NCI-H510A (cell line): ENCODE data around the gene TRIM23.
A peak's percentile ranks its signal among the peaks of the same experiment; 100 is the strongest.
"Not testable (repeated sequence)": the region's sequence is repeated elsewhere in the genome, so short reads cannot be mapped to it uniquely, and the experiment has no call there.

Source experiments
- DNase-seq: peaks from one replicate; lab custom pipeline; 2025; lab: John Stamatoyannopoulos, UW

Gene TRIM23

DNA sequence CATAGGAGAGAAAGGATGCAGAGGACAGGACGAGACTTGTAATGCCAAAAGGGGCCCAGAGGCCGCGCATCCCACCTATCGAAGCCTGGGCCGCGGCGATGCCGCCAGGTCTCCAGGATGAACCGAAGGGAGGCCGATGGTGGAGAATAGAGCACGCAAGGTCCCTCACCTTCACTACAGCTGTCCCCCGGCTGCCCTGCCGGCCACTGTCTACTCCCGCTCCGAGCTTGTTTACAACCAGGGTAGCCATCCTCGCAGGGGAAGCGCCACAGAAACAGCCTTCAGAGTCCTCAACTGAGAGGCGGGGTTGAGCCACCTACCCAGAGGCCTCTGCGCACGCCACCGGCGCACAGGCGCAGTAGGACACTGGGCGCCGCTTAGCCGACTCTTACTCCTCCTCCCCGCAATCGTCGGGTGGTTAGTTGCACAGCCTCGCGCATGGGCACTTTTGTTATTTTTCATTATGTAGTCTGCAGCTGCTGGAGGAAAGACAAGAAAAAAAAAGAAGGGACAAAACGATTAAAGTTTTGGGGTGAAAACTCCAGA lies at the start of gene TRIM23:
Gene TRIM23, minus strand, starts transcription at position 309 of the 546 bp plus-strand sequence. Its CDS starts 59 bp downstream, at position 250.
- peak; percentile 83 for DNase-seq

GRCh38 chr5:65672796-65673195 lies 48.7 kb upstream of the TRIM23 start:
- no peak for DNase-seq

DNA sequence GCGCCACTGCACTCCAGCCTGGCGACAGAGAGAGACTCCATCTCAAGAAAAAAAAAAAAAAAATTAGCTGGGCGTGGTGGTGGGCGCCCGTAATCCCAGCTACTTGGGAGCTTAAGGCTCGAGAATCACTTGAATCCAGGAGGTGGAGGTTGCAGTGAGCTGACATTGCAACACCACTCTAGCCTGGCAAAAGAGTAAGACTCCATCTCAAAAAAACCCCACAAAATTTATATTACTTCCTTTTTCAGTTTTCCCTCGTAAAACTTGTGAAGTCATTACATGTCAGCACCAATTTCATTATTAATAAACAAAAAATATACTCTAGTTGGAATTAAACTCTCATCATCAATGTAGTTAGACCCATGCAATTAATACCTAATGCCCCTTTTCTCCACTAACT lies 44.6 kb upstream of the TRIM23 start:
- no peak for DNase-seq

- no peak for DNase-seq
These were observed 39.8 kb upstream of the TRIM23 start for GRCh38 chr5:65663804-65664521.

DNA sequence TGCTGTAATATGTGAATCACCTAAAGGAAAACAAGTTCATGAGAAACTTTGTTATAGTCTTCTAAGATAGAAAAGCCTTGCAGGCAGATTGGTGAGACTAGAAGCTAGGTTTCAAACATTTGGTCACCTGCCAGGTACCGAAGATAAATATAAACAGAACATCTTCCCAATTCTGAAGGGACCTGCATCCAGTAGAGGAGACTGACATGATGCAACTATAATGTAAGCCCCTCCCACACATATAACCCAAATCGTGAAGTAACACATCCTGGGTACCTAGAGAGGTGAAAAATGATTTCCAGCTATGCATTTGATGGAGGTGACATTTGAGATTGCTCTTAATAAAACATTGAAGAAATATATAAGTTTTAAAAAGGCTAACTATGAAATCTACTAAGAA lies 30.6 kb upstream of the TRIM23 start:
- DNase-seq = no peak

DNA sequence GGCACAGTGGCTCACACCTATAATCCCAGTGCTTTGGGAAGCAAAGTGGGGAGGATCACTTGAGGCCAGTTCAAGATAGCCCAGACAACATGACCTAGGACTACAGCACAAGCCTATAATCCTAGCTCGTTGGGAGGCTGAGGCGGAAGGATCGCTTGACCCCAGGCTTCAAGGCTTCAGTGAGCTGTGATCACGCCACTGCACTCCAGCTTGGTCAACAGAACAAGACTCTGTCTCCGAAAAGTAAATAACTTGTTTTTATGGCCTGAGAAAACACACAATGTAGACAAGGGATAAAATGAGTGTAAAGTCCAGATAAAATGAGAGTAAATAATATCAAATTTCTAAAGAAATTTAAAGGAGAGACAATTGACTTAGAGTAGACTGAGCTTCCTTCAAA lies 27.0 kb upstream of the TRIM23 start:
- no peak for DNase-seq

GRCh38 chr5:65647941-65648340 lies 23.8 kb upstream of the TRIM23 start:
- no peak for DNase-seq

DNA sequence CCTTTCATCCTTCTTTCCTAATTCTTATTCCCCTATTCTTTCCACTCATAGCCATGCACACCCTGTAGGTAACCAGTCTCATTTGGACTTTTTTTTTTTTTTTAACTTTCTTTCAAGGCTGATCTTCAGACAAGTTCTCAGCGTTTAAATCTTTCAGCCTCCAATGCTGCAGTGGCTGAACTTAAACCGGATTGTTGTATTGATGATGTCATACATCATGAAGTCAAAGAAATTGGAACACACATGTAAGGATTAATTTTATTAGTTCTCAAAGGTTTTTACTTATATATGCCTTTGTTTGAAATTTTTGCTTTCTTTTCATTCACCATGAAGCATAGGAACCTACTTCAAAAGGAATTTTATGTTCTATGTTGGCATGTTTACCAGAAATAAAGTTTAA lies 22.8 kb upstream of the TRIM23 start:
- no peak for DNase-seq

- no peak for DNase-seq
These were observed 16.1 kb upstream of the TRIM23 start for GRCh38 chr5:65640240-65640639.

- DNase-seq = no peak
These were observed 6.8 kb upstream of the TRIM23 start for GRCh38 chr5:65630981-65631380.

DNA sequence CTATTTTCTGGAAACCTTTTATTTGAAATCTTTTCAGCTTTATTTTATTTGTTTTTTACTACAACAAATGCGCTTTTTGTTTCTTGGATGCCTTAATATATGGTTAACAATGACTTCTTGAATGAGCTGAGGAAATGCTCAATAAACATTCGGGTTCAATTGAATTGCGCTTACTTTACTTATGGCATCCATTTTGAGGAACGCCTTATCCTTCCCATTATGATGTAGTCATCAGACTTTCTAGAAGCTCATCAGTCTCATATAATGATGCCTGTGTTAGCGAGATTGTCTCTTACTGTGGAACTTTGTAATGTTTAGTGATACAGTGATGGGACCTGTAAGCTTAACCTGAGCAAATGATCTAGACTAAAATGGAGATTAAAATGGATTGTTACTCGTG lies 1.6 kb upstream of the TRIM23 start:
- DNase-seq = no peak

DNA sequence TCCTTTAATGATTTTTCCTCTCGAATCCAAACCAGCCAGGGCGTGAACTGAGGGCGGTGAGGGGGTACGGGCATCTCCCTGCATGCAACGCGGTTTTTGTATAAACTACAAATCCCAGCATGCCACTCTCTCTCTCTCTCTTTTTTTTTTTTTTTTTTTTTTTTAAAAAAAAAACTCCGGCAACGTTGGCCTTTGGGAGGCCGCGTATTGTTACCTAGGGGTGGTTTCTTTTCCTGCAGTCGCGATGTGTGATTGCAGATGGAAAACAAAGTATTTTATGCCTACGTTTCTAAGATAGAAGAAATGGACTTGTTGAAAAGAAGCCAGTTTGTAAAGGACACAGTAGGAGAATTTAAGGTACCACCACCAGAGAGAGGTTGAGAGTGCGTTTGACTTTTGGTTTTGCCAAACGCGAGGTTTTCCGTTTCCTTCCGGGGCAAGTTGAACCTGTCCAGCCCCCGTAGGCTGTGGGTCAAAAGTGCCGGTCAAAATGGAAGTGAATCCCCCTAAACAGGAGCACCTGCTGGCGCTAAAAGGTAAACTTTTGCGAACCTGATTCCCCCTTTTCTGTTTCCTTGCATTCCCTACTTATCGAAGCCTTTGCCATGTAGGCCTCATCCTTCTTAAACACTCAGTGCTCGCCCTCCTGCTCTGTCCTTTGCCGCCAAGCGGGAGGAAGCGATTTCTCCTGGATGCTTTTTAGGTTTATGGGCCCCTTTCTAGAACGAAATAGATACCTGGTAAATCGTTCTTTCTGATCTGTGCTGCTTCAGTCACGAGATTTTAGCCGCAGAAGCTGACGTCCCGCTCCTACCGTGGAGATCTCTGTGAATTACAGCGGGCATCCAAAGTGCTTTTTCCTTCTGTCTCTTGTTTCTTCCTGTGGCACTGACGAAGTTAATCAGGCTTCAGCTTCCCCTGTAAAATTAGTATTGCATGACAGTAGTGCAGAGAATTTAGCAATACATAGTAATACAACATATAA lies 730 bp upstream of the TRIM23 start, which contains the start of the genes SHLD3 and TRAPPC13:
Gene SHLD3, plus strand, starts transcription at position 457 of the 985 bp plus-strand sequence. CDS start 4,561 bp downstream, outside the sequence.
Gene TRAPPC13, plus strand, starts transcription at position 457 of the 985 bp plus-strand sequence. Its CDS starts 34 bp downstream, at position 491.
- DNase-seq = peak; percentile 44

GRCh38 chr5:65623482-65623881 lies 651 bp downstream of the TRIM23 start:
- DNase-seq = no peak

- DNase-seq = not testable (repeated sequence)
These were observed 2.2 kb downstream of the TRIM23 start for GRCh38 chr5:65621961-65622360.

DNA sequence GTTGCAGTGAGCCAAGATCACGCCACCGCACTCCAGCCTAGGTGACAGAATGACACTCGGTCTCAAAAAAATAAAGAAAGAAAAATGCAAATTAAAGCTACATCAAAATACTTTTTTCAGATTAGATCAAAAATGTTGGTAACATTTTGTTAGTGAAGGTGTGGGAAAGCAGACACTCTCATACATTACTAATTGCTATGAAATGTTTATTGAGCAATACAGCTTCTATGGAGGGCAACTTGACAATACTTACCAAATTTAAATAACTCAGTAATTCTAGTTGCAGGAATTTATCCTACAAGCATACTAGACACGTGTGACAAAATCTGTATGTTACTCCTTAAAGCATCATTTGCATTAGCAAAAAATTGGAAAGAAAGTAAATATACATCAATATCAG lies 4.1 kb downstream of the TRIM23 start:
- DNase-seq = no peak

GRCh38 chr5:65612298-65612907 lies 11.7 kb downstream of the TRIM23 start:
- no peak for DNase-seq

- DNase-seq = peak; percentile 72
These were observed 12.6 kb downstream of the TRIM23 start for GRCh38 chr5:65611524-65611923.

DNA sequence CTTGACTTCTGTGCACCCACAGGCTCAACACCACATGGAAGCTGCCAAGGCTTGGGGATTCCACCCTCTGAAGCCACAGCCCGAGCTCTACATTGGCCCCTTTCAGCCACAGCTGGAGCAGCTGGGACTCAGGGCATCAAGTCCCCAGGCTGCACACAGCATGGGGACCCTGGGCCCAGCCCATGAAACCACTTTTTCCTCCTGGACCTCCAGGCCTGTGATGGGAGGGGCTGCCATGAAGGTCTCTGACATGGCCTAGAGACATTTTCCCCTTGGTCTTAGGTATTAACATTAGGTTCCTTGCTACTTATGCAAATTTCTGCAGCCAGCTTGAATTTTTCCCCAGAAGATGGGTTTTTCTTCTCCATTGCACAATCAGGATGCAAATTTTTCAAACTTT lies 22.4 kb downstream of the TRIM23 start:
- DNase-seq = not testable (repeated sequence)

- no peak for DNase-seq
These were observed 35.4 kb downstream of the TRIM23 start for GRCh38 chr5:65588694-65589093.

- no peak for DNase-seq
These were observed 47.0 kb downstream of the TRIM23 start for GRCh38 chr5:65577141-65577540.

DNA sequence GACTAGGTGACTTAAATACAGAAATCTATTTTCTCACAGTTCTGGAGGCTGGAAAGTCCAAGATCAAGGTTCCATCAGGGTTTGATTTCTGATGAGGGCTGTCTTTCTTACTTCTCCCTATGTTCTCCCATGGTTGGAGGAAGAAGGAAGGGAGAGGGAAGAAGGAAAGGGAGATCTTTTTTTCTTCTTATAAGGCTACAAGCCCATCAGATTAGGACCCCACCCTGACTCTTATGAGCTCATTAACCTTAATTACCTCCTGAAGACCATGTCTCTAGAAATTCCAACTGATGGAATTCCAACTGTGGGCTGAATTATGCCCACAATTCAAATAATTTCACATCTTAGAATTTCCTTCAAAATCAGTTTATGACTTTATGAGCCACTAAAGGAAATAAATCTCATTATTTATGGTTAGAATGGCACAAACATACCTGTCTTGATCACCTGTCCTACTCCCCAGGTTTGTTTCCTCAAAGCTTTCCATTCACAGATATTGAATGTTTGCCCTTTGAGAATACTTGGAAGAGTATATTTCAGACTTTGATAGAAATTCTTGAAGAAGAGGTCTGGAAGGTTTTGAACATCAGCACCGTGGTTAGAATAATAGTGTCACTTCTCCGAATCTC lies 53.4 kb downstream of the TRIM23 start:
- no peak for DNase-seq

GRCh38 chr5:65566505-65566904 lies 57.6 kb downstream of the TRIM23 start:
- no peak for DNase-seq
